ENCODE results near the gene TMEM204. TPM values are rescaled to one million over a fixed set of nuclear protein-coding genes. Genes with fewer than 3 reads are reported as not detected.

The TMEM204 gene
- 37.2 TPM for total RNA-seq
- long read RNA-seq, transcript TMEM204-202 (3 exons, 1,938 nt) = major isoform, 544 of 625 reads
- long read RNA-seq, partial matches to known transcripts = 1 of 625 reads
- long read RNA-seq, other reads (novel, unspliced or antisense) = 80 of 625 reads

DNA sequence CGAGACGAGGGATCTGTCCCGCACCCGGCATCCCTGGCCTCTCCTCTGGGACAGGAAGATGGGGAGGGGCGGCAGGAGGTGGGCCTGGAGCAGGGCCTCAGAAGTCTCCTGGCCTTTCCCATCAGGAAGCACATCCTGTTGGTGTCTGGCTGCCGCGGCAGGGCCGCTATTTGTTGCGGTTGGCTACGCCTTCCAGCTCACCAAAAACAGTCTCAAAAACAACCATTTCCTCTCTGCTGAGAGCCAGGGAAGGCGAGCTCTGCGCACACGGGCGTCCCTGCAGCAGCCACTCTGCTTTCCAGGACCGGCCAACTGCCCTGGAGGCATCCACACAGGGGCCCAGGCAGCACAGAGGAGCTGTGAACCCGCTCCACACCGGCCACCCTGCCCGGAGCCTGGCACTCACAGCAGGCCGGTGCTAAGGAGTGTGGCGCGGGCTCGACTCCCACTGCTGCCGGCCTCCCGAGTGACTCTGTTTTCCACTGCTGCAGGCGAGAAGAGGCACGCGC is at the start of gene TMEM204:
Gene TMEM204, plus strand, starts transcription at position 224 of the 509 bp plus-strand sequence. CDS start 610 bp downstream, outside the sequence.
- DNase-seq (ENCODE audit: low spot score) = no peak

DNA sequence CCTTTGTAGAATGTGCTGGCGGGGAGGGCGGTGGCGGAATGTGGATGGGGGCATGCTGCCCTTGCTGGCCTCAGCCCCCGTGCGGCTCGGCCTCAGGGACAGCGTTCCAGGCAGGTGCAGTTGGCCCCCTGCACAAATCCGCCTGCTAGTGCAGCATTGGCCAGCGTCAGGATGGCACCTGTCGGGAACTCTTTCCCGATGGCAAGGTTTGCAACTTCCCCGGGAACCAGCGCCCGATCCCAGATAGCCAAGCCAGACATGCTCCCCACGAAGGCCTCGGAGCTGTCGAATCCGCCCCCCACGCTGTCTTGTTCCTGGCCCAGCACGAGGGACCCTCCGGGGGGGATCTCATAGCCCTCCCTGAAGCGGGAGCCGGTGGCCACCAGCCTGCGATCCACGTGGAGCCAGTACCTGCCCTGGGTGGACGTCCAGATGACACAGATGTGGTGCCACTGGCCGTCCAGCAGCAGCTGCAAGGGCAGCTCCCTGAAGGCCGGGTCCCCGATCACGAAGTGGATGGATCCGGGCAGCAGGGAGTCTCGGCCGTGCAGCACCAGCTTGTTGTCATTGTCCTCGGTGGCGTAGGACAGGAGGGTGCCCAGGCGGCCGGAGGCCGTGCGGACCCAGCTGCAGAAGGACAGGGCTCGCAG is 47.5 kb upstream of the TMEM204 start:
- no peak for DNase-seq (ENCODE audit: low spot score)

DNA sequence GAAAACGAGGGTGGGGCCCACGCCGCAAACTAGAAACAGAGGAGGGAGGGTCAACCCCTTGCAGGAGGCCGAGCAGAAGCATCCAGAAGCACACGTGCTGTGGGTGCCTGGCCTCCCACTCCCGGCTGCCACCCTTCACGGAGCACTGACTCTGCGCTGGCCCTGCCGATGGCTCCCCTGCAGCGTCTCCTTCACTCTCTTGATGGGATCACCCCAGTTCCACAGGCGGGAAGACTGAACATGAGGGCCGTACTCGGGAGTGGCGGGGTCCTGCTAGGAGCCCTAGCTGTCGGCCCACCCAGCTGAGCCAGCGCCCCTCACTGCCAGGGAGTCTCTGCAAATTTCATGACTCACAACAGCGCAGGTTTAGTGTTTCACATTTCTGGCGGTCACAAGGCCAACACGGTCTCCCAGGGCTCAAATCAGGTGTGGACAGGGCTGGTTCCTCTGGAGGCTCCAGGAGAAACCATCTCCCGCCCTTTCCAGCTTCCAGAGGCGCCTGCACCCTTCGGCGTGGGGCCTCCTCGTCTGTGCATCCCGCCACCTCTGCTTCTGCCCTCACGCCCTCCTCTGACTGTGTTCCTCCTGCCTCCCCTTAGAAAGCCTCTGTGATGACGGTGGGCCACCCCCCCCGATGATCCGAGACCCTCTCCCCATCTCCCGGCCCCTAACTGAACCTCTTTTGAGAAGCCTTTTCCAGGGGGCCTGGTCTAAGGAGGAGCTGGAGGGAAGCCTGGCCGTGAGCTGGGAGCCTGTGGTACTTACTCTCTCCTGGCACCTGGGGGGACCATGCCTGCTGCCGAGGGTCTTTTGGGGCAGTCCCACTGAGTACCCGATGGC is 46.7 kb upstream of the TMEM204 start:
- no peak for DNase-seq (ENCODE audit: low spot score)

DNA sequence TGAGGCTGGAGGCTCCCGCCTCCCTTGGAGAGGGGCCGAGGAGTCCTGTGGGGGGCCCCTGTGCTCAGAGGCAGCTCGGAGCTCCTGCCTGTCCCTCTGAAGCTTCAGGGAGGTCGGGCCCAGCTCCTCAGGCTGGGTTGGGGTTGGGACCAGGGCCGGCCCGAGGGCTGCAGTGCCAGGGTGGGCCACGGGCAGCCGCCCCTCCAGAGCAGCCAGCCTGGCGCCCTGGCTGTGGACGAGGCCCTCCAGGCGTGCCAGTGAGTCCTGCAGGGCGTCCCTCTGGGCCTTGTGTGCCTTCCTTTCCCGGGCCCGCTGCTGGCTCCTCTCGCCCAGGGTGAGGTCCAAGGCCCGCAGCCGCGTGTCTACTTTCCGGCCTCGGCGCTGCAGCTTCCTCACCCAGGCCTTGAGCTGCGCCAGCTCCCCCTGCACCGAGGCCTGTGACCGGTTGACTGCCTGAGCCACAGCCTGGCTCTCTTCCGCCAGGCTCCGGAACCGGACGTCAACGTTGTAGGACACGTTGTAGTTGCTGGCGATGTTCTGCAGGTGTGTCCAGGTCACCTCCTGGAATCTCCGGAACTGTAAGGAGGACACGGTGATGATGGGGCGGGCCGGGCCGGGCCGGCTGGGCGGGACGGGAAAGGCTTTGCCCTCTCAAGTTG is 45.9 kb upstream of the TMEM204 start:
- no peak for DNase-seq (ENCODE audit: low spot score)

DNA sequence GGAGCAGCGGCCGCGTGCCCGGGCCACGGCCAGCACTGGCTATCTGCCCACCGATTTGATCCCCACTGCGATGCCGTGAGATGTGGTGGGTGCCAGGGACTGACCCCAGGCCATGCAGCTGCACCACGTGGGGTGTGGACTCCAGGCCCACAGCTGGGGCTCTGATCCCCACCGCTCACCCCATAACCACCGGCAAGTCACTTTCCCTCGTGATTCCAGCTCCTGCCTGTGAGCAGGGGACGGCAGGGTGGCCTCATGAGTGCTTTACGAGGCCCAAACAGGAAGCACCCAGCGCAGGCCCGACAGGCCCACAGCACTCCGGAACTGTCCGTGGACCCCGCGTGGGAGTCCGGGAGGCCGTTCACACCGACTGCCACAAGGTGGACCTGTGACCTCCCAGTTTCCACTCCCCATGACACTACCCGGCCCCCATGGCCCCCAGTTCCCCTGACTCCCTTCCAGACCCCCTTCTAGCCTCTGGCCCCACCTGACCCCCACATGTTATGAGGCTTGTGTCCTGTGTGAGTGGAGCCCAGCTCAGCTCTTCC is 45.3 kb upstream of the TMEM204 start:
- DNase-seq (ENCODE audit: low spot score) = no peak

DNA sequence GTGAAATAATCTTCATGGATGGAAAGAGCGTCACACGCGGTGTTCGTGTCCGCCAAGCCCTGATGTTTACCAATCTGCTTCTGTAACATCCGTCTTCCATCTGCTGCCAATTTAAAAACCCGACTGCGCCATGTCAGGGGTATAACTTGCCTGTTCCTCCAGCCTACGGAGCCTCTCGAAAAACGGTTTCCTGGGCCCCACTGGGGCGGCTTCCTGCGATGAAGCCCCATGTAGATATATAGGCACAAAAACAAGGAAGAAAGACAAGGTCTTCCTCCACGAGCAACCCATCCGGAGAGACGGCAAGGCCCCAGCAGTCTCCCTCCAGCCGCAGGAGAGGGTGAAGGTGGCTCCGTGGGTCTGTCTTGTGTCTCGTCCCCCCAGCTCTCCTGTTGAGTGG is 44.8 kb upstream of the TMEM204 start, which contains the start of gene PTX4:
Gene PTX4, minus strand, starts transcription at position 326 of the 400 bp plus-strand sequence. Its CDS starts 35 bp downstream, at position 291.
- DNase-seq (ENCODE audit: low spot score) = no peak

DNA sequence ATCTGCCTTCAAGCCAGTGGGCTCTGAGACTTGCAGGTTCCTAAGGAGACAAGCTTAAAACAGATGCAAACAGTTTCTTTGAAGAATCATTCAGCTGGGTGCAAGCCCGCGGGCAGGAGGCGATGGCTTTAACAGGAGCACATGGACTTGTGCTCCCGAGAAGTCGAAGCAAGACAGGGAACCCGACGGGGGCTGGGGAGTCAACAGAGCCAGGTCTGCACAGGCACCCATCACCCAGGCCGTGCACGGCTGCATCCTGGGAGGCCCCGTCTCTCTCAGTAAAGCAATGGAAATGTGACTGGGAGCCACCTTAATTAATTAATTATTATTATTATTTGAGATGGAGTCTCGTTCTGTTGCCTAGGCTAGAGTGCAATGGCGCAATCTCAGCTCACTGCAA is 44.4 kb upstream of the TMEM204 start:
- no peak for DNase-seq (ENCODE audit: low spot score)

DNA sequence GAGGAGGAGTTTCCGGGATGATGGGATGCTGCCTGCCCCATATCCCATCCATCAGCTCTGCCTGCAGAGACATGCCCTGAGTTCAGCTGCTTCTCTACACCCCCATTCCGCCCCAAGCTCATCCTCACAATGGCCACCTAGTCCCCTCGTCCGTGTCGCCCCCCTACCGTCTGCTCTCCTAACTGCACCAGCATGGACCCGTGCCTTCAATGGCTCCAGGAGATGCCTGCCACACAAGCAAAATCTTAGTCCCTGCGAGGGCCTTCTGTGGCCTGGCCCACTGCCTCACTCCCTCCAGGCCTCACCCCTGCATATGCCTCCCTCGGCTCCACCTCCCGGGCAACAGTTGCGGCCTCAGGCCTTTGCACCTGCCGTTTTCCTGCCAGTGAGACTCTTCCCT is 42.1 kb upstream of the TMEM204 start:
- no peak for DNase-seq (ENCODE audit: low spot score)

DNA sequence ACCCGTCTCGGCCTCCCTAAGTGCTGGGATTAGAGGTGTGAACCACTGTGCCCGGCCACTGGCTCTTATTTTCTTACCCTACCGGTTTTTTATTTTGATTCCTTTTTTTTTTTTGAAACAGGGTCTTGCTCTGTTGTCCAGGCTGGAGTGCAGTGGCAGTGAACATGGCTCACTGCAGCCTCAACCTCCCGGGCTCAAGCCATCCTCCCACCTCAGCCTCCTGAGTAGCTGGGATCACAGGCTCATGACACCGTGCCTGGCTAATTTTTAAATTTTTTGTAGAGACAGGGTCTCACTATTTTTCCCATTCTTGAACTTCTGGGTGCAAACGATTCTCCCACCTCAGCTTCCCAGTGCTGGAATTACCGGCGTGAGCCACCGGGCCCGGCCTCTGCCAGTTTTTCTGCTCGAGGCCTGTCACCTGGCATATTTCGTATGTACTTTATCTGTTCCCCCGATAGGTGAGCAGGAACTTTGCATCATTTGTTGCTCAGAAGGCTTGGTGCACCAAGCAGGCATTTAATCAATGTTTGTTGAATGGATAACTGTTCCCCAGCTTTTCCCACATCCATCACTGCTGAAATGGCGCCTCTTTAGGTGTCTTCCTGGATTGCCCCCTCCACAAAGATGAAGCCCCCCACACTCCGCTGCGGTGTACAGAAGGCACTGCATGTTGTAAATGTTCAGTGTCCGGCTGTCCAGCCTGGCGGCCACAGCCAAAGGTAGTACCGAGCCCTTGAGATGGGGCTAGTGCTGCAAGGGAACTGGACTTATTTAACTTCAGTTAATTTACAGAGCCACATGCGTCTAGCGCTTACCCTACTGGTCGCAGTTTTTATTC is 41.2 kb upstream of the TMEM204 start:
- DNase-seq (ENCODE audit: low spot score) = no peak

DNA sequence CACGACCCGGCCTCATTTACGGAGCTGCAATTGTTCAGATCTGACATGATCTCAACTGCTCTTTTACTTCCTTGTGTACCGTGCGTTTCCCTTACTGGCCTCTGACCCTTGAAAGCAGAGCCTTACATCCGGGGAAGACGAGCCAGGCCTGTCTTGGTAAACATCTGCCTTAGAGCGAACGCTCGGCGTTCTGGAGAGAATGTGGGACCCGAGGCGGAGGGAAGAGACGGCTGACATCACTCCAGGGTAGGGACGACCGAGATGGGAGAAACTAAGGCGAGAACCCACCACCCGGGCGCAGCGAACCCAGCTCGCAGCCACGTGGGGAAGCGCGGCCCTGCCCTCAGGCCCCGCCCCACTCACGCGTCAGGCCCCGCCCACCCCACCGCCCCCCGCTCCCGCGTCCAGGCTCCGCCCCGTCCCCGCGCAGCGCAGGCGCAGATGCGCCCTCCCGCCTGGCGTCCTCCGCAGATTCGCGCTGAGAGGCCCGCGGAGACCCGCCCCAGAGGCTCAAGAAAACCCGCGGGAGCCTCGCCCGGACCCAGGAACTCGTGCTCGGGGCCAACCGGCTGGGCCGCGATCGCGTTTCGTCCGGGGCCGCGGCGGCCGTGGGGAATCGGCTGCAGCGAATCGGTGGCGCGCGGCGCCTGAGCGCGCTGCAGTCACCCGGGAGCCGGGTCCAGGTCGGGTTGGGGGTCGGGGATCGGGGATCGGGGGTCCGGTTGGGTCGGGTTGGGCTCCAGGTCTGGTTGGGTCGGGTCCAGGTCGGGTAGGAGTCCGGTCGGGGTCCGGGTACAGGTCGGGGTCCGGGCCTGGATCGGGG is 40.3 kb upstream of the TMEM204 start, which contains the start of gene TELO2:
Gene TELO2, plus strand, starts transcription at position 438 of the 823 bp plus-strand sequence. CDS start 922 bp downstream, outside the sequence.
- peak; percentile 93 for DNase-seq (ENCODE audit: low spot score)

DNA sequence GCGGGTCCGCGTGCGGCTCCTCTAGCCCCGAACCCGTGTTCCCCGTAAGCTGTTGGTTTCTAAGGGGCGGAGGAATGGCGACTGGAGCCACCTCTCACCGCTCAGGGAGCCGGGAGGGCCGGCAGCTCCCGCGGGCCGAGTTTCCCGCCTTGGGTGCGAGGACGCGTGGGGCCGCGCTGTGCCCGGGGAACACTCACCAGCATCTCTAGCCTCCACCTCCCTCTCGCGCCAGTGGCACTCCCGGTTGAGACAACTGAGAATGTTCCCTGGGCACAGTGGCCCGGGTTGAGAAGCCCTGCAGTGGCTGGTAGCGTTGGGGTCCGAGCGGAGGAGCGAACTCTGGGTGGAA is 39.7 kb upstream of the TMEM204 start:
- DNase-seq (ENCODE audit: low spot score) = no peak

DNA sequence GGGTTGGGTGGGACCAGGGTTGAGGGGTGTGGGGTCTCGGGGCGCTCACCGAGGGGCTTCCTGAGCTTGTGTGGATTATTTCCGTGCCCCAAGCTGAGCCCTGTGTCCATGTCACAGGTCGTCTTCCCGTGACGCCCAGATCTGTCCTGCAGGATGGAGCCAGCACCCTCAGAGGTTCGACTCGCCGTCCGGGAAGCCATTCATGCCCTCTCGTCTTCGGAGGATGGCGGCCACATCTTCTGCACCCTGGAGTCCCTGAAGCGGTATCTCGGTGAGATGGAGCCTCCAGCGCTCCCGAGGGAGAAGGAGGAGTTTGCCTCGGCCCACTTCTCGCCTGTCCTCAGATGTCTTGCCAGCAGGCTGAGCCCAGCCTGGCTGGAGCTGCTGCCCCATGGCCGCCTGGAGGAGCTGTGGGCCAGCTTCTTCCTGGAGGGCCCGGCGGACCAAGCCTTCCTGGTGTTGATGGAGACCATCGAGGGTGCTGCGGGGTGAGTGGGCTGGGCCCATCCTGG is 39.3 kb upstream of the TMEM204 start:
- no peak for DNase-seq (ENCODE audit: low spot score)

DNA sequence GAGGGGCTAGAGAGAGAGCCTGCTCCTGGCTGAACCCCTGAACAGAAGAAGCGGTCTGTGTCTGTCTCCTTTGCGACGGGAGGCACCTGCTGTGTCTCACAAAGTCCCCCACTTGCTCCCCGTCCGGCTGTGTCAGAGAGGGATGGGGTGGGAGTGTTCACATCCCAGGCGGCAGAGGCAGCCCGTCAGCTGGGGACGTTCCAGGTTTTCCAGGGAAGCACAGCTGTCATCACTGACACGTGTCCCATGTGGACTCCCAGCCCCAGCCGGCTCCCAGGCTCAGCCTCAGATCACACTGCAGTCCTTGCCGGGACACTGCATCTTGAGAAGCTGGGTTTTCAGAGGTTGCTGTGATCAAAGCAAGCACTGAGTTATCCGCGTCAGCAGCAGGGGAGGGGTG is 38.8 kb upstream of the TMEM204 start:
- no peak for DNase-seq (ENCODE audit: low spot score)

DNA sequence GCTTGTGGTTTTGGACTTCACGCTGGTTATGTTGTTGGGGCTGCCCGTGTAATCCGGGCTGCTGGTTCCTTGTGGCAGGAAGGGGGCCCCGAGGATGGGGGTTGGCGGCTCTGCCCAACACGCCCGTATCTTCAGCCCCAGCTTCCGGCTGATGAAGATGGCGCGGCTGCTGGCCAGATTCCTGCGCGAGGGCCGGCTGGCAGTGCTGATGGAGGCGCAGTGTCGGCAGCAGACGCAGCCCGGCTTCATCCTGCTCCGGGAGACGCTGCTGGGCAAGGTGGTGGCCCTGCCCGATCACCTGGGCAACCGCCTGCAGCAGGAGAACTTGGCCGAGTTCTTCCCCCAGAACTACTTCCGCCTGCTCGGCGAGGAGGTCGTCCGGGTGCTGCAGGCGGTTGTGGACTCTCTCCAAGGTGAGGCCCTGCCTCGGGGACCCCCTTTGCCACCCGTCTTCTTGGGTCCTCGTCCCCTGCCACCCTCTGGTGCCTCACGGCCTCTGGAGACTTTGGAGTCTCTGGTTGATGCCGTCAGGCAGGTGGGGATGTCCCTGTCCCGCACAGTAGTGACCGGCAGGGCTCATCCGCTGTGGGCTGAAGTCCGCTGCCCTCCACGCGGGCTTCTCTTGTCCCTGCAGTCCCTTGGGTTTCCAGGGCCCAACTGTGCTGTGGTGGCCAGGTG is 38.1 kb upstream of the TMEM204 start:
- DNase-seq (ENCODE audit: low spot score) = no peak

DNA sequence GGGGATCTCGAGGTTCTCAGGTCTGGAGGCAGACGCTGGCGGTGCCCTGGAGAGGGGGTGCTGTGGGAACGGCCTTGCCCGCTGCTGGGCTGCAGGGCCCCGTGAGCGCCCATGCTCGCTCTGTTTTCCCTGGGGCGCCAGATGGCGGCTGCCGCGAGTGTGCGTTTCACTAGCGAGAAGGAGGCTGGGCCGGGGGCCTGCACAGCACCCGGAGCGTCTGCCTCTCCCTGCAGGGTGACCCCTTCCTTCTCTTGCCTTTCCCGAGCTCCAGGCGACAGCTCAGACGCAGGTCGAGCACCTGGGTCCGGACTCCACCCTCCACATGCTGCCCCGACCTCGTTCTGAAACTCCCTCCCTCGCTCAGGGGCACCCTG is 37.6 kb upstream of the TMEM204 start:
- DNase-seq (ENCODE audit: low spot score) = no peak

DNA sequence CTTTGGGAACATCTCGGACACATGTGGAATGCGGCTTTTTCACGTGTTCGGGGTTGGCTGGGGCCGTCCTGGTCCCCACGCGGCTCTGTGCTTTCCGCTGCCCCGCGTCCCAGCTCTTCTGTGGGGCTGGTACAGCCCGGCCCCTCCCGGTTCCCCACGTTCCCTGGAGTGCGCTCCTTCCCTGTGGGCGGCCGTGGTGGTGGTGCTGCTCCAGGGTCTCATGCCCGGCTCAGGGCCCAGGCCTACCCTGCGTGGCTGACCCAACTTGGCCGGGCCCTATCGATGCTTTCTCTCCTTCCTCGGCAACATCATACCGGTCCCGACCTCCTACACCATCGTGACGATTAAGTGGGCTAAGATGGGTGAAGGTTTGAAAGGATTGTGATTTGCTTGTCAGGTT is 37.0 kb upstream of the TMEM204 start:
- no peak for DNase-seq (ENCODE audit: low spot score)

DNA sequence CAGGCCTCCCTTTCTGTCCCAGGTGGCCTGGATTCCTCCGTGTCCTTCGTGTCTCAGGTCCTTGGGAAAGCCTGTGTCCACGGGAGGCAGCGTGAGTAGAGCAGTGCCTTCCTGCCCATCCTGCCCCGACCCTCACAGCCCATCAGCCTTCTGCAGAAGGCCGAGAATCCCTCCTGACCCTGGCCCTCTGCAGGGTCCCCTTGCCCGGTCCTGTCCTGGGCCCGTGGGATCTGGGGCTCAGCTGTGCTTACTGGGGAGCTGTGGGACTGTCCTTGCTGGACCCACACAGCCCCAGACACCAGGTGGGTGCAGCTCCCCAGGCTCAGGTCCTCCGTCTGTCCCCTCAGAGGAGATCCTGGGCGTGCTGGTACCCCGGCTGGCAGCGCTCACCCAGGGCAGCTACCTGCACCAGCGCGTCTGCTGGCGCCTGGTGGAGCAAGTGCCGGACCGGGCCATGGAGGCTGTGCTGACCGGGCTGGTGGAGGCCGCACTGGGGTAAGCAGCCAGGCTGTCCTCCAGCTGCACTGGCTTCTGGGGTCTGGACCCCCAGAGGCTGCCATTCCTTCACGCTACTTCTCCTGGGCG is 36.4 kb upstream of the TMEM204 start:
- DNase-seq (ENCODE audit: low spot score) = no peak

Data from mesenteric fat pad (tissue), 1 donor.